ENCODE measurements around the gene RHOBTB3.

- TF ChIP-seq CTCF (IDR thresholded peaks at IDR 0.05), result no peak
- TF ChIP-seq POLR2A (IDR thresholded peaks at IDR 0.05), result no peak
Measured at GRCh38 chr5:95771892-95772291, 40.8 kb downstream of the RHOBTB3 start.

Measured in suprapubic skin (tissue), 3 donors.